Activated naive CD4-positive, alpha-beta T cell treated with anti-CD3 and anti-CD28 coated beads, Interleukin-2, amount 50 U/mL, for 24 hours (primary cell): ENCODE data around the gene DDX1.

Experiments
- H3K27ac Mint-ChIP-seq: one replicate; pipeline ENCODE4 v1.8.0; 2021; ENCODE audit warnings: mild to moderate bottlenecking, mixed read lengths
- H3K27me3 Mint-ChIP-seq: one replicate; pipeline ENCODE4 v1.8.0; 2021; ENCODE audit warnings: mixed read lengths
- H3K36me3 Mint-ChIP-seq: one replicate; pipeline ENCODE4 v1.8.0; 2021; ENCODE audit warnings: mixed read lengths
- H3K4me1 Mint-ChIP-seq: one replicate; pipeline ENCODE4 v1.8.0; 2021; ENCODE audit warnings: mixed read lengths
- H3K4me3 Mint-ChIP-seq: one replicate; pipeline ENCODE4 v1.8.0; 2021; ENCODE audit warnings: mild to moderate bottlenecking, mixed read lengths
- H3K9me3 Mint-ChIP-seq: one replicate; pipeline ENCODE4 v1.8.0; 2021; ENCODE audit warnings: mixed read lengths

The DDX1 gene

DNA sequence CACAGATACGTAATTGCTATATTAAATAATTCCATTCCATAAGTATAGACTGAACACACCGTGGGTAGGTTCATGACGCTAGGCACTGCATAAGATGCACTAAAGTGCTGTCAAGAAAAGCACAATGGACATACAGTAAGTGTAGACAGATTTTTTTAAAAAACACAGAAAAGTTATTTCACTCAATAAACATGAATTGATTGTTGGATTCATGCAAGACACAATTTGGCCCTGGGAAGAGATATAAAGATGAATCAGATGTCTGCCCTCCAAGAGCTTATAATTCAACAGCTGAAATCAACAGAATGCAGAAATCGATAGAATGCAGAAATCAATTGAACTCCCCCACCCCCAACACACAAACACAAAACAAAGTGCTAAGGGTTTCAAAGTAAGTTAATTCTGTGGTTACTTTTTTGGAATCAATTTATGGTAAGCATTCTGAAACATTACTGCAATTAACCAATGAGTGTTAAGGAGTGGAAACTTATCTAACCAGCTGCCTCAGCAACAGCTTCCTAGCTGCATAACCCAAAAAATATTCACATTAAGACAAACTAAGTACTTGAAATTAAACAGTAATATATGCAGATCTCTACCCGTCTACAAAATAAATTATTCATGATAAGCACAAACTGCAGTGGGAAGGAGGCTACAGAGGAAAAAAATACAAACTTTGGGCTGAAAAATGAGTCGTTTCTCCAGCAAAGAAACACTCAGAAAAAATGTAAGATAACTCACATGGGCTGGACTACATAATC lies 32.1 kb upstream of the DDX1 start:
- H3K9me3 Mint-ChIP-seq: no peaks in the 10 kb centered on the region
- H3K36me3 Mint-ChIP-seq: peaks cover 5% of the 10 kb centered on the region
- no peak overlapping the region for H3K27ac Mint-ChIP-seq
- H3K4me3 Mint-ChIP-seq: peak overlapping the region; percentile 100
- H3K27me3 Mint-ChIP-seq: no peaks in the 10 kb centered on the region
- peaks cover 53% of the 10 kb centered on the region for H3K4me1 Mint-ChIP-seq

DNA sequence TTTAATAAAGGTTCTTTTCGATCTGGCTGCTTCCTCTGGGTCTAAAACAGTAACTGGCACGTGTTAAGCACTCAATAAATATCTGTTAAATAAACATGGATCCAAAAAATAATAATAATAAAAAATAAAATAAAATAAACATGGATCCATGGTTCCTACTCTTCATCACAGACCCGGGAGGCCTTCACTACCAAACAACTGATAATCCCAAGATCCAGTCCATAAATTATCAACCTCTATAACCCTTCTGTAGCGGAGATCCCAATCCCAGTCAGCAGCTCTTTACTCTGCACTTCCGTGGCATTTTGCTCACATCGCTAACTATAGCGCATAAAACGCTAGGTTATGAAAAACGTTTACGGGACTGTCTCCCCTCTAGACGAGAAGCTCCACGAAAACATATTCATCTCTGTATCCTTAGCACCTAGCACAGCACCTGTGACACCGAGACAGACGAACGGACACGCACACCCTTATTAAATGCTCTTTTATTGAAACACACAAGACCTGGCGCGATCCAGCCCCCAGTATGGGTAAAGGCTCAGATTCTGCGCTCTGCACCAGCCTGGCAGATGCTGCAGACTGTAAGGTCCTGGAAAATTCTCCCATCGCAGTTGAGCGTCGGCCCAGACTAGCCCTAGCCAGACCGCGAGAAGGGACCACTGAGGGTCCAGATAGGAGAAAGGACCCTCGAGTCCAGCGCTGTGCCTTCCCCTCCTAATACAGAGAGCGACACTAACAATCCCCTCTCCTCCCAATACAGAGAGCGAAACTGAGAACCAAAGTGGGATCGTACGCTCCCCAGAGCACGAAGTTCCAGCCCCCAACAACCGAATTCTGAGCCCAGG lies 31.3 kb upstream of the DDX1 start:
- H3K9me3 Mint-ChIP-seq: no peaks in the 10 kb centered on the region
- H3K27me3 Mint-ChIP-seq: no peaks in the 10 kb centered on the region
- peak overlapping the region; percentile 100 for H3K4me3 Mint-ChIP-seq

DNA sequence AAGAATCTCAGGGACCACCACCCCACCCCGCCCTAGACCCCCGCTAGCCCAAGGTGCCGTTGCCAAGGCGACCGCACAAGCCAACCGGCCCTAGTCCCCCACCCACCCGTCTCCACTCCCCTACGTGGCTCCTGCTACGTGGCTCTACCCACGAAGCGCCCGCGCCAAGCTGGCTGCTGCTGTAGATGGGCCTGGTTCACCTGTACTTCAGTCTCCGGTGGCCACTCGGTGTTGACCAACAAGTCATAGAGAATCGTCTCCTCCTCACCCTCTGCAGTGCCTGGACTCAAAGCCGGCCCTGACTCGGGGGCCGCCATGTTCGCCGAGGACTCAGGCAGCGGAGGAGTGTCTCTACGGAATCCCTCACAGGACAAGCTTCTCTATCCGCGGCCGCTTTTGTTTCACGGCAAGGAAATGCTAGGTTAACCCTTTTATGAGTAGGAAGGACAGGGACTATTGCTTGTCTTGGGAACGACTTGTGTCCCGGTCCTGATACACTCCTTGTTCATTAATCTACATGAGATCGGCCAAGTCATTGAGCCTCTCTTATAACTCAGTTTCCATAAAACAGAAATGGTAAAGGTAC lies 30.6 kb upstream of the DDX1 start, which contains the start of gene NBAS:
TSS of gene NBAS (minus strand) at position 347 of the 586 bp plus-strand sequence. CDS start at position 317, 30 bp downstream.
- no peaks in the 10 kb centered on the region for H3K36me3 Mint-ChIP-seq
- H3K27me3 Mint-ChIP-seq: no peaks in the 10 kb centered on the region
- peak within 1 kb of the TSS; percentile 100 for H3K4me3 Mint-ChIP-seq
- H3K27ac Mint-ChIP-seq: peak within 1 kb of the TSS; percentile 96
- no peaks in the 10 kb centered on the region for H3K9me3 Mint-ChIP-seq
- peaks cover 46% of the 10 kb centered on the region for H3K4me1 Mint-ChIP-seq

More for the DNA sequence above, 31.3 kb upstream of the DDX1 start:
- peaks cover 2% of the 10 kb centered on the region for H3K36me3 Mint-ChIP-seq
- peak overlapping the region; percentile 82 for H3K27ac Mint-ChIP-seq
- peaks cover 50% of the 10 kb centered on the region for H3K4me1 Mint-ChIP-seq

DNA sequence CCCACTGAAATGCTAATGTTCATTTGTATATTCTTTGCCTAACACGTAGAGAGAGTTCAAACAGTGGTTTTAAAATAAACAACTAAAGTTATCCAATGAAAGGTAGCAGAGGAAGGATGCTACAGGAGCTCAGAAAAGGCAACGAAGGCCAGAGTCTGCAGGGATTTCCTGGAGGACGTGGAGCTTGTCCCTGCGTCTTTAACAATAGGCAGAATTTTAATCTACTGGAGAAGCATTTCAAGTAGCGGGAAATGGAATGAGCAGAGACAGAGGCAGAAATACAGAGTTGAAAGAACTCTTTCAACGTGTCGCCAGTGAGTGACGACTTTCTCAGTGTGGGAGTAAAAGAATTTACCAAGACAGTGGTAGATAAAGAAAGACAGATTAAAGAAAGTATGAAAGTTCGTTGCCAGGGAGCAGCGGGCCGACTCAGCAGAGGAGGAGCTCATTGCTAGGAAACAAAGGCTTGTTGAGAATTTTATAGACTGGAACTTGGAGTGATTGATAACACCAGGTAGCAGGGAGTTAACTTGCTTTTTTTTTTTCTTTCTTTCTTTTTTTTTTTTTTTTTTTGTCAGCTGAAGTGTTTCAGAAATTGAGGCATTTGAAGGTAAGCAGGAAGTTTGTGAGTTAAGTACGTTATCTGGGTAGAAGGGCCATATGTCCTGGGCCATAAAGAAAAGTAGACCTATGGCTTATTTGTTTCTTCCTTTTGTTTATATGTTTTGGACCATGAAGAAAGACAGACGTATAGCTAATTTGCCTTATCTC lies 29.9 kb upstream of the DDX1 start:
- no peaks in the 10 kb centered on the region for H3K27me3 Mint-ChIP-seq
- H3K4me1 Mint-ChIP-seq: peaks cover 43% of the 10 kb centered on the region
- H3K4me3 Mint-ChIP-seq: peak overlapping the region; percentile 100
- H3K36me3 Mint-ChIP-seq: no peaks in the 10 kb centered on the region
- H3K9me3 Mint-ChIP-seq: no peaks in the 10 kb centered on the region
- peak overlapping the region; percentile 96 for H3K27ac Mint-ChIP-seq

DNA sequence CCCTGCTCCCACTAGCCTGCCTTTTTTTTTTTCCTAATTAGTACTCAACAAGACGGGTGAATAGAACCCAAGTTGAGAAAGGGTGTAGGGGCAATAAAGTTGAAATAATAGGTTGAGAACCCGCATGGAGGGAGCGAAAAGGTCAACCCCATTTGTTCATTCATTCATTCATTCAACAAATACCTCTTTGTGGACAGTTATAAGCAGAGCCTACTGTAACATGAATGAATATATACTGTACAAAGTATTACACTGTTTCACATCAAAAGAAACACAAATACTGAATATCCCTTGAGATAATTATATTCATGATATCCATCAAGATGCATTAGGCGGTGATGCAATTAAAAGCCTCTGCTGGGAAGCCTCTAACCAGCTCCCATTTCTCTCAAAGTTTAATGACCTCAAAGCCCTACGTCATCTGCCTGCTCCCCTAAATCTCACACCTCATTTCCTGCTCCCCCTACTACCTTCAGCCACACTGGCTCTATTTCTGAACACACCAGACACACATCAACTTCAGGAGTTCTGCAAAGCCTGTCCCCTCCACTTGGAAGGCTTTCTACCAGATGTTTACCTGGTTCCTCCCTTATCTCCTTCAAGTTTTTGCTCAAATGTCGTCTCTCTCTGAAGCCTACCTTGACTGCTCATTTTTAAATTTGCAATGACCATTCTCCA lies 29.2 kb upstream of the DDX1 start:
- H3K36me3 Mint-ChIP-seq: no peaks in the 10 kb centered on the region
- H3K9me3 Mint-ChIP-seq: no peaks in the 10 kb centered on the region
- H3K4me3 Mint-ChIP-seq: peak overlapping the region; percentile 100
- peak overlapping the region; percentile 96 for H3K27ac Mint-ChIP-seq
- H3K4me1 Mint-ChIP-seq: peaks cover 43% of the 10 kb centered on the region
- no peaks in the 10 kb centered on the region for H3K27me3 Mint-ChIP-seq

DNA sequence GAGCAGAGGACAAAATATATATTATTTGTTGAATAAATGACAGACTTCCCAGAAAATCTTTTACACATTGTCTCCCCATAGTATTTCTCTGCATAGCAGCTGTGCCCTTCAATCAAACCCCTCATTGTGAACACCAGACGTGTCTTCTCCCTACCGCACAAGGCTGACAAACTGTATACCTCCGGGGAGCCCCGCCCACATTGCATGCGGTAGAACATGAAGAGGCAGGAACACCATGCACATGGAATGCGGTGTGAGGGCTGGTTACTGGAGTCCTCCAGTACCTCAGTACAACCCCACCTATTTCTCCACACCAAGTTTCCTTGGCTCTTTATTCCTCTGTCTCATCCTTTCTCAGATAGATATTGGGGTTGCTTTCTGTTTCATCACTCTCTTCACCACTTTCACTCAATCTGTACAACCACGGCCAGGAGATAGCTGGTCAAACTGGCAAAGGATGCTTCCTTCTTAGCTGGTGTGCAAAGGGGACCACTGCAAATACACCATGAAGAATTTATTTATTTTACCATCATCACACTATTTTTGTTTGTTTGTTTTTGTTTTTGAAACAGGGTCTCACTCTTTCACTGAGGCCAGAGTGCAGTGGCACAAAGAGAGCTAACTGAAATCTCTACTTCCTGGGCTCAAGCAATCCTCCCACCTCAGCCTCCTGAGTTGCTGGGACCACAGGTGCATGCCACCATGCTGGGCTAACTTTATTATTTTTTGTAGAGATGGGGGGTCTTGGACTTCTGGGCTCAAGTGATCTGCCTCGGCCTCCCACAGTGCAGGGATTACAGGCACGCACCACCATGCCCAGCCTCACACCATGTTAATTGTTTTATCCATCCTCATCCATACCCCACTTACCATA lies 28.2 kb upstream of the DDX1 start:
- Mint-ChIP-seq H3K4me1 (peaks cover 36% of the 10 kb centered on the region), H3K4me3 (peak overlapping the region; percentile 27)

DNA sequence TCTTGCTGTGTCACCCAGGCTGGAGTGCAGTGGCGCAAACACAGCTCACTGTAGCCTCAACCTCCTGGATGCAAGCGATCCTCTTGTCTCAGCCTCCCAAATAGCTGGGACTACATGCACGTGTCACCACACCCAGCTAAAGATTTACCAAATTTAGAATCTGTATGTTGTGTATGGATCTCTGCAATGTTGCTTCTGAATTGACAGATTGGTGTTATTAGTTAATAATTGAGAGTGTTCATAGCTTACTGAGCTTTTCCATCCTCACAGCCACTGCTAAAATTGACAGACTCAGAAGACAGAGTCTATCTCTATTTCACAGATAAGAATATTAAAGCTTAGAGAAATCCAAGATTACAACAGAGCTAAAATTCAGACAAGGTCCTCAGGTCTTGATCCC lies 26.3 kb upstream of the DDX1 start:
- Mint-ChIP-seq H3K9me3 (no peaks in the 10 kb centered on the region), H3K36me3 (no peaks in the 10 kb centered on the region), H3K27ac (no peak overlapping the region), H3K4me1 (peaks cover 21% of the 10 kb centered on the region), H3K4me3 (no peak overlapping the region), H3K27me3 (no peaks in the 10 kb centered on the region)

More for the DNA sequence above, 28.2 kb upstream of the DDX1 start:
- Mint-ChIP-seq H3K27me3 (no peaks in the 10 kb centered on the region), H3K27ac (no peak overlapping the region), H3K36me3 (no peaks in the 10 kb centered on the region), H3K9me3 (no peaks in the 10 kb centered on the region)

DNA sequence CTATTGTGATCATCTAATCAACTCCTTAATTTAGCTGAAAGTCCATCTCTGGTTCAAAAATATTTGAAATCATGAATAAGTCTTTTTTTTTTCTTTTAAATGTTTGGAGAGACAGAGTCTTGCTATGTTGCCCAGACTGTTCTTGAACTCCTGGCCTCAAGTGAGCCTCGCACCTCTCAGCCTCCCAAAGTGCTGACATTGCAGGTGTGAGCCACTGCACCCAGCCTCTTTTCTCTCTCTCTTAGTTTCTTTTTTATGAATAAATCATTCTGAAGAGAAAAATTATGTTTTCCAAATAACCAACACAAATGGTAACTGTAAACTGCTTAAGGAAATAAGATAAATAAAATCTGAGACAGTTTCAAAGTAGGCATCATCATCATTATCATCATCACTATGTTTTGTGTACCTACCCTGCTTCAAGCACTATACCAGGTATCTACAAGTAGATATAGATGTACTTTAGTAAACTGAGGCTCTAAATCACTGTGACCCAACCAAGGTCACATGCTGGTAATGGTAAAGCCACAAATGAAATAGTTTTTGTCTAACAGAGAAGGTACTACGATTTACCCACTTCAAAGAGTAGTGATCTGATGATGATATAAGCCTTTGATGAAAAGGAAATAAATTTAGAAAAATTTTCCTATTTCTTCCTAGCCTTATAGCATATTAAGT lies 25.5 kb upstream of the DDX1 start:
- Mint-ChIP-seq H3K27me3 (no peaks in the 10 kb centered on the region), H3K36me3 (no peaks in the 10 kb centered on the region), H3K4me3 (no peak overlapping the region), H3K4me1 (peaks cover 20% of the 10 kb centered on the region), H3K9me3 (no peaks in the 10 kb centered on the region), H3K27ac (no peak overlapping the region)

DNA sequence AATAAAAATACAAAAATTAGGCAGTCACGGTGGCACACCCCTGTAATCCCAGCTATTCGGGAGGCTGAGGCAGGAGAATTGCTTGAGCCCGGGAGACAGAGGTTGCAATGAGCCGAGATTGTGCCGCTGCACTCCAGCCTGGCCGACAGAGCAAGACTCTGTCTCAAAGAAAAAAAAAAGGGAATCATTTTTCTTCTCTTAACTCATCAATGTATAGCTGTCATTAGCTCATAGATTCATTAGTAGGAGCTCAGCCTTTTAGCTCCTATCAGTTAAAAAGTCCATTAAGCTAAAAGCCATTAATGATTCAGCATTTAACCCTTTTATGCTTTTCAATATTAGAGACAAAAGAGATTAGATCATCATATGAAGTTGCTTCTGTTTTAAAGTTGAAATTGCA lies 24.8 kb upstream of the DDX1 start:
- Mint-ChIP-seq H3K27me3 (no peaks in the 10 kb centered on the region), H3K4me3 (no peak overlapping the region), H3K4me1 (peaks cover 14% of the 10 kb centered on the region), H3K27ac (no peak overlapping the region), H3K9me3 (no peaks in the 10 kb centered on the region), H3K36me3 (no peaks in the 10 kb centered on the region)

DNA sequence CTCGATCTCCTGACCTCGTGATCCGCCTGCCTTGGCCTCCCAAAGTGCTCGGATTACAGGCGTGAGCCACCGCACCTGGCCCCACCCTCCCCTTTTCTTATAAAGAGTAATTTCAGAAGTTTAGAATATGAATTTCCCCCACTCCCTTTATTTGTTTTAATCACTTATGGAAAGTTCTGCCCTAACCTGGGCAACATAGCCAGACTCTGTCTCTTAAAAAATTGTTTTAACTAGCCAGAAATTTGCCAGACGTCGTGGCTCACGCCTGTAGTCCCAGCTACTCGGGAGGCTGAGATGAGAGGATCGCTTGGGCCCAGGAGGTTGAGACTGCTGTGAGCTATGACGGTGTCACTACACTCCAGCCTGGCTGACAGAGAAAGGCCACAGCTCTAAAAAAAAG lies 22.8 kb upstream of the DDX1 start:
- H3K27me3 Mint-ChIP-seq: no peaks in the 10 kb centered on the region
- H3K36me3 Mint-ChIP-seq: no peaks in the 10 kb centered on the region
- no peak overlapping the region for H3K4me3 Mint-ChIP-seq
- H3K27ac Mint-ChIP-seq: no peak overlapping the region
- no peaks in the 10 kb centered on the region for H3K9me3 Mint-ChIP-seq
- no peaks in the 10 kb centered on the region for H3K4me1 Mint-ChIP-seq

DNA sequence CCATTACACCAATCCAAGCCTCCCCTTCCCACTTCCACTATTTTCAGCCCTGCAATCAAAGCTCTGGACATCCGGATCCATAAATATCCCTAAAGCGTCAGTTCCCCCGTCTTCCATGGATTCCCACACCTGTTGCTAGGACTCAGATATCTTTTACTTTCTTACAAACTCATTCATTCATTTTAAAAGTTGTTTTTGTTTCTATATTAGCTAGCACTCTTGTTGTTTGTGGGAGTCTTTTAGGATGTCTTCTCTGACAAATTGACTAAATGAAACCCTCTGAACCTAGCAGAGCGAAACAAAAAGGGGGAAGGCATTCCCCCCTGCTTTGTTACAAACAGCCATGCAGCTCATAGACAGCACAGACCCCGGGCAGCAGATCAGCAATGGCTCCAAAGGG lies 21.6 kb upstream of the DDX1 start:
- H3K36me3 Mint-ChIP-seq: no peaks in the 10 kb centered on the region
- H3K27ac Mint-ChIP-seq: no peak overlapping the region
- no peak overlapping the region for H3K4me3 Mint-ChIP-seq
- no peaks in the 10 kb centered on the region for H3K4me1 Mint-ChIP-seq
- no peaks in the 10 kb centered on the region for H3K27me3 Mint-ChIP-seq
- H3K9me3 Mint-ChIP-seq: no peaks in the 10 kb centered on the region

DNA sequence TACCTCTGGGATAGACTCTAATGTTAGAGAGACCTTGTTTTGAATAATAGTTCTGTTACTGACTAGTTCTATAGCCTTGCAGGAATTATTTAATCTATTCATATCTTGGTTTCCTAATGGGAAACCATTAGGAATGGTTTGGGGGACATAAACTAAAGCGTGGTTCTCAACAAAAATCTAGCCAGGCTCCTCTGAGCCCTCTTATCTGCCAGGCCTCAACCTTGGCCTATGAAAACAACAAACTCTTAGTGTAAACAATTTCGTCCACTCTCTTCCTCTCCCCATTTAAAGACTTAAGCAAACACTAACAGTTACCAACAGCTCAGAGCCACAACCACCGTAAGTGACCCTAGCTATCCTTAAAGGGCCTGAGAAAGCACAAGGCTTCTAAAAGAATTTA lies 19.9 kb upstream of the DDX1 start:
- no peaks in the 10 kb centered on the region for H3K27me3 Mint-ChIP-seq
- no peaks in the 10 kb centered on the region for H3K4me1 Mint-ChIP-seq
- no peaks in the 10 kb centered on the region for H3K9me3 Mint-ChIP-seq
- no peak overlapping the region for H3K27ac Mint-ChIP-seq
- no peaks in the 10 kb centered on the region for H3K36me3 Mint-ChIP-seq
- H3K4me3 Mint-ChIP-seq: no peak overlapping the region

DNA sequence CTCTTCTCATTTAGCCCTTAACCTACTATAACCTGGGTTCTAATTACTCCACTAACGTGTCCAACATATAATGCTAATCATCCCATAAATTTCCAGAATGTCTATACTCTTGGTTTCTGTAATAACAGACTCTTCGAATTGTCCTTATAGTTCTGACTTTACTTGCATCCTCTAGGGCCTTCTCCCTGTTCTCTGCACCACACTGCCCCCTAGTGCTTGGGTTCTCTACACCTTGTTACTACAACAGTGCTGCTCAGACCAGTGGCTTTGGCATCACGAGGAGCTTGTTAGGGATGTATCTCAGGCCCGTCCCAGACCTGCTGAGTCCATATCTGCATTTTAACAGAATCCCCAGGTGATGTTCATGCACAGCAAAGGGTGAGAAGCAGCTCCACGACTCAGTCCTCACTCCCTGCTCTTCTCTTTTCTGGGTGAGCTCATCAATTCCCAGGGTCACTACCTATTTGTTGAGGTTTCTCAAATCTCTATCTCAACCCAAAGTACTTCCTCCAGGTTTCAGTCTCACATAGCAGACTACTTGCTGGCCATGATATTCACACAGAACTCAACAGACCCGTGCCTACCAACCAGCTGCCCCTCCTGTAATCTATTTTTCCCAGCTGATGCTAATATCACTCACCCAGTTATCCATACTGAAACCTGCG lies 14.5 kb upstream of the DDX1 start:
- peaks cover 1% of the 10 kb centered on the region for H3K27me3 Mint-ChIP-seq
- no peaks in the 10 kb centered on the region for H3K4me1 Mint-ChIP-seq
- H3K4me3 Mint-ChIP-seq: no peak overlapping the region
- H3K27ac Mint-ChIP-seq: no peak overlapping the region
- no peaks in the 10 kb centered on the region for H3K36me3 Mint-ChIP-seq
- no peaks in the 10 kb centered on the region for H3K9me3 Mint-ChIP-seq
